Measurements from ENCODE around the gene CORO1C.
A peak's percentile ranks its signal among the peaks of the same experiment; 100 is the strongest.

Gene CORO1C

DNA sequence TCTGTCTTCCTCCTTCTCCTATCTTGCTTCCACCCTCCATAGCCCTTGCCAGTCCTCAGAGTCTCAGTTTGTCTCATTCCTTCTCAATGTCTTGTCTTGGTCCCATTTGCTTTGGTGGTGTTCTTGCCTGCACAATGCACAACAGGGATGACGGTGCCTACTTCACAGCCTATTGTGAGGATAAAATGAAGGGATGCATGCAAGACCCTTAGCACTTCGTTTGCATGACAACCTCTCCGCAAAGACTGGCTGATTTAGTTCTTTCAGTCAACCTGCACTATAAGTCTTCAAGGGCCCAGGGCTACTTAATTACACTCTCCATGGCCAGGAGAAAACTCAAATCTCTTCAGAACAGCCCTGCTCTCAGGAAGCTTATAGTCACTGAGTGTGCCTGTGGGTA is 106.1 kb downstream of the CORO1C start:
- no peak for DNase-seq (ENCODE audit: low spot score)
- TF ChIP-seq, protein P1, sequence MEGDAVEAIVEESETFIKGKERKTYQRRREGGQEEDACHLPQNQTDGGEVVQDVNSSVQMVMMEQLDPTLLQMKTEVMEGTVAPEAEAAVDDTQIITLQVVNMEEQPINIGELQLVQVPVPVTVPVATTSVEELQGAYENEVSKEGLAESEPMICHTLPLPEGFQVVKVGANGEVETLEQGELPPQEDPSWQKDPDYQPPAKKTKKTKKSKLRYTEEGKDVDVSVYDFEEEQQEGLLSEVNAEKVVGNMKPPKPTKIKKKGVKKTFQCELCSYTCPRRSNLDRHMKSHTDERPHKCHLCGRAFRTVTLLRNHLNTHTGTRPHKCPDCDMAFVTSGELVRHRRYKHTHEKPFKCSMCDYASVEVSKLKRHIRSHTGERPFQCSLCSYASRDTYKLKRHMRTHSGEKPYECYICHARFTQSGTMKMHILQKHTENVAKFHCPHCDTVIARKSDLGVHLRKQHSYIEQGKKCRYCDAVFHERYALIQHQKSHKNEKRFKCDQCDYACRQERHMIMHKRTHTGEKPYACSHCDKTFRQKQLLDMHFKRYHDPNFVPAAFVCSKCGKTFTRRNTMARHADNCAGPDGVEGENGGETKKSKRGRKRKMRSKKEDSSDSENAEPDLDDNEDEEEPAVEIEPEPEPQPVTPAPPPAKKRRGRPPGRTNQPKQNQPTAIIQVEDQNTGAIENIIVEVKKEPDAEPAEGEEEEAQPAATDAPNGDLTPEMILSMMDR (IDR thresholded peaks at IDR 0.05; ENCODE audit: borderline replicate concordance, control extremely low read depth, extremely low read depth, insufficient read depth, missing control alignments), result no peak
- in situ Hi-C loops (cut with MboI; ENCODE audit: low sequenced_read_pairs, unreplicated experiment), result no loop called here

DNA sequence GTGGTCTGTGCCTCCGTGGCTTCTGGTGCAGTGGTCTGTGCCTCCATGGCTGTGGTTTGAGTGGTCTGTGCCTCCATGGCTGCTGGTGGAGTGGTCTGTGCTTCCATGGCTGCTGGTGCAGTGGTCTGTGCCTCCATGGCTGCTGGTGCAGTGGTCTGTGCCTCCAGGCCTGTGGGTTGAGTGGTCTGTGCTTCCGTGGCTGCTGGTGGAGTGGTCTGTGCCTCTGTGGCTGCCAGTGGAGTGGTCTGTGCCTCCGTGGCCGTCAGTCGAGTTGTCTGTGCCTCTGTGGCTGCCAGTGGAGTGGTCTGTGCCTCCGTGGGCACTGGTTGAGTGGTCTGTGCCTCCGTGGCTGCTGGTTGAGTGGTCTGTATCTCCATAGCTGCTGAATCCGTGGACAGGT is 107.7 kb downstream of the CORO1C start:
- in situ Hi-C loops (cut with MboI; ENCODE audit: low sequenced_read_pairs, unreplicated experiment), result no loop called here
- DNase-seq (ENCODE audit: low spot score), result no peak
- TF ChIP-seq, protein P1 (IDR thresholded peaks at IDR 0.05; ENCODE audit: borderline replicate concordance, control extremely low read depth, extremely low read depth, insufficient read depth, missing control alignments), result no peak

DNA sequence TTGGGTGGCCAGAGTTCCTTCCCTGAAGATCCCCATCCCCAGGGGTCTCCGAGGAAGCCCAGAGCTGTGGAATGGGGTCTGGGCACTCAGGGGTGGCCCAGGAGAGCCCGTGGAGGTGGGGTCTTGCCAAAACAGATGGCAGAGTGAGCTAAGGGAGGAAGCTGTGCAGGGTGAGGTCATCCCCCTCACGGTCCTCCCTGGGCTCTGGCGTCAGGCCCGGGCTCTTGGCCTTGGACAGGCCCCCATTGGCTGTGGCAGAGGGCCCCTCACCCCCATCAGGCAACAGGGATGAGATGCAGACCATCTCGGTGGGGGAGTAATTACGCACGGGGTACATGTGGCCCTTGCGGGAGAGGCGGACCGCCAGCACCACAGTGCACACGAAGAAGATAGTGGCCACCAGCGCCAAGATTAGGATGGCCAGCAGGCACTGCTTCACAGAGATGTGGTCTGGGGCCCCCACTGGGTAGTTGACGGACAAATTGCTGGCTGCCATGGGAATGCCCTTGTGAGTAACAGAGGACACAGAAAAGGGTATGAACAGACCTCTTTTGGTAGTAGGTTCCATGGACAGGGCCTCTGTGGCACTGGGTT is 108.3 kb downstream of the CORO1C start:
- TF ChIP-seq, protein P1 (IDR thresholded peaks at IDR 0.05; ENCODE audit: borderline replicate concordance, control extremely low read depth, extremely low read depth, insufficient read depth, missing control alignments), result no peak
- in situ Hi-C loops (cut with MboI; ENCODE audit: low sequenced_read_pairs, unreplicated experiment), result no loop called here
- no peak for DNase-seq (ENCODE audit: low spot score)

DNA sequence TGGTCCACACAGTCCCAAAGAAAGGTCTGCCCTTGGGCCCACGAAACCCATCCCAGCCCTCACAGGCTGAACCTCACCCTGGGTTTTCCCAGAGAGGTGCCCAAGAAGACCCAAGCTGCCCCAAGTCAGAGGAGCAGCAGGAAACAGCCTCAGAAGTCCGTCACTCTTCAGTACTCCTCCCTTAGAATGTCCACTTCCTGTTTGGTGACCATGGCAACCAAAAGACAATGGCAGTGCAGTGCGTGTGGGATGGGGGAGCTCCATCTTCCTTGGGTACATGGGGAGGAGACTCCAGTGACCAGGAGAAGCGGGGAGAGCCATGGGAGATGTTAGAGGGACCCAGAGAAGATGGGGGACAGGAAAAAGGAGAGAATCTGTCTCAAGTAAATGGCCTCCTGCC is 108.9 kb downstream of the CORO1C start:
- DNase-seq (ENCODE audit: low spot score), result peak; percentile 66
- in situ Hi-C loops (cut with MboI; ENCODE audit: low sequenced_read_pairs, unreplicated experiment), result no loop called here
- TF ChIP-seq, protein P1 (IDR thresholded peaks at IDR 0.05; ENCODE audit: borderline replicate concordance, control extremely low read depth, extremely low read depth, insufficient read depth, missing control alignments), result no peak

DNA sequence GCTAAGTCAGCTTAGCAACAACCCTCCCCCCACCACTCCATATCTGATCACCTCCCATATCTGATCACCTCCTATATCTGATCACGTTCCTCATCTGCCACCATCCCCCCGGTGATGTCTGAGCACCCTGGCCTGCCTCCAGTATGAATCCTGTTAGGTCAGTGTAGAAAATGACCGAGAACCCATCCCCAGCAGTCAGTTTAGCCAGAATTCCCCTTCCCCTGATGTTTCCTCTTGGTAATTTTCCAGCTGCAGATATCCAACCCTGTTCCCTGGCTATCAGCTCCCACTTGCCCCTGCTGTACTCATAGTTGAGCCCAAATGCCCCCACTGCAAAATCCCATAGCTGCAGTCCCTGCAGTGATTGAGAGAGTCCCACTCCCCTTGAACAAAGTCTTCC is 110.2 kb downstream of the CORO1C start:
- DNase-seq (ENCODE audit: low spot score), result no peak
- TF ChIP-seq, protein P1 (IDR thresholded peaks at IDR 0.05; ENCODE audit: borderline replicate concordance, control extremely low read depth, extremely low read depth, insufficient read depth, missing control alignments), result no peak
- in situ Hi-C loops (cut with MboI; ENCODE audit: low sequenced_read_pairs, unreplicated experiment), result no loop called here

DNA sequence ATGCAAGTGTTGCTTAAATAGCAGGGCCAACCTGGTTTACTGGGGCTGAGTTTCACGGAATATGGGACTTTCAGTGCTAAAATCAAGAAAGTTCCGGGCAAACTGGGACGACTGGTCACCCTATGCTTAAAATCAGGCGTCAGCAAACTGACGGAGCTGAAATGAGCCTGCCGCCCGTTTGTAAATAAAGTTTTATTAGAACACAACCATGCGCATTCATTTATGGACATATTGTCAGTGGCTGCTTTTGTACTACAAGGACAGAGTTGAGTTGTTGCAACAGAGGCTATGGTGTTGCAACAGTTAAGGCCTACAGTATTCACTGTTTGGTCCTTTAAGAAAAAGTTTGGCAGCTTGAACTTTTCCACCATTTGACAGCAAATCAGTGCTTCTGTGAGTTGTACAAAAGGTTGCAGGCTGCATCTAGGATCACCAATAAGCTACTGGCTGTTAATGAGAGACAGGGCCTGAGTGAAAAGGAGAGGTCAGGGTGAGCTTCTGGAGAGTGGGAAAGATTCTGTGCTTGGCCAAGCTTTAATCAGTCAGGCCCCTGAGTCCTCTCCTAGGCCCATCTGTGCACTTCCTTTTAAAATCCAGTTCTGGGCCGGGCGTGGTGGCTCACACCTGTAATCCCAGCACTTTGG is 111.0 kb downstream of the CORO1C start:
- DNase-seq (ENCODE audit: low spot score), result no peak
- in situ Hi-C loops (cut with MboI; ENCODE audit: low sequenced_read_pairs, unreplicated experiment), result no loop called here
- TF ChIP-seq, protein P1 (IDR thresholded peaks at IDR 0.05; ENCODE audit: borderline replicate concordance, control extremely low read depth, extremely low read depth, insufficient read depth, missing control alignments), result no peak

All from GM13976 (cell line).